Activated CD4-positive, alpha-beta T cell treated with anti-CD3 and anti-CD28 coated beads, Interleukin-2, amount 50 U/mL, for 1 hour (primary cell): ENCODE measurements around the gene APOA4.
A peak's percentile ranks its signal among the peaks of the same experiment; 100 is the strongest.

Source experiments
- DNase-seq: peaks from one replicate; pipeline ENCODE4 v3.0.0-alpha.2; 2020

APOA4 gene

DNA sequence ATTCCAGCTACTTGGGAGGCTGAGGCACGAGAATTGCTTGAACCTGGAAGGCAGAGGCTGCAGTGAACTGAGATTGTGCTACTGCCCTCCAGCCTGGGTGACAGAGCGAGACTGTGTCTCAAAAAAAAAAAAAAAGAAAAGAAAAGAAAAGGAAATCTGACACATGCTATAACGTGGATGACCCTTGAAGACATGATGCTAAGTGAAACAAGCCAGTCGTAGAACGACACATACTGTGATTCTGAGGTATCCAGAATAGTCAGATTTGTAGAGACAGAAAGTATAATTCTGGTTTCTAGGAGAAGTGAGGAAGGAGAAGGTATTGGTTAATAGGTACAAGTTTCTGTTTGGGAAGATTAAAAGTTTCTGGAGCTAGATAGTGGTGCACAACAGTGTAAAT is 24.7 kb downstream of the APOA4 start:
- no peak for DNase-seq

GRCh38 chr11:116797816-116798215 is 25.3 kb downstream of the APOA4 start:
- no peak for DNase-seq

GRCh38 chr11:116796548-116796947 is 26.6 kb downstream of the APOA4 start:
- DNase-seq, result no peak

- no peak for DNase-seq
Observed at GRCh38 chr11:116794851-116795250, 28.3 kb downstream of the APOA4 start.

DNA sequence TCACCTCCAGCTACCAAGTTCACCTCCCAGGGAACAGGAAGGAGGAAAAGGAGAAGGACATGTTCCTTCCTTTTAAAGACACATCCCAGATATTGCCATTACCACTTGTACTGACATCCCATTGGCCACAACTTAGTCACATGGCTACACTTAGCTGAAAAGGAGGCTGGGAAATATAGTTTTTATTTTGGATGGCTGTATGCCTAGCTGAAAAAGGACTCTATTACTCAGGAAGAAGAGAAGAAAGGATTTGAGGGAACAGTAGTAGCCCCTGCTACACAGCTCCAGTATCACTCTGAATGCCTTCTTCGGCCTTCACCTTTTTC is 29.4 kb downstream of the APOA4 start:
- DNase-seq, result no peak

- DNase-seq, result no peak
Observed at GRCh38 chr11:116792869-116793771, 30.0 kb downstream of the APOA4 start.

- DNase-seq, result no peak
Observed at GRCh38 chr11:116792144-116792868, 30.8 kb downstream of the APOA4 start.

DNA sequence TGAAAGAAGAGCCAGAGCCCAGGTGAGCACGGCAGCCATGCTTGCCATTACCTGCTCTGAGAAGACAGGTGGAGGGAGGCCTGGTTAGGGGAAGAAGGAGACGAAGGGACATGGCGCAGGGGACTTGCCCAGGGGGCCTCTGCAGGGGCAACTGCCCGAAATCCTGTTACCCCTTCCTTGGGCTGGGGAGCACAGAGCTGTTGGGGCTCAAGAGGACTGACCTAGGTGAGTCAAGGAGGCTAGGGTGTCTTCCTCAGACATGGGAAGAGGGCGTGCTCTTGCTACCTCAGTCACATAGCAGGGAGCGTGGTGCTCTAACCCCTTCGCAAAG is 31.3 kb downstream of the APOA4 start, which contains the start of gene APOA5:
TSS of gene APOA5 (minus strand) at position 67 of the 331 bp plus-strand sequence. CDS start at position 48, 19 bp downstream.
- DNase-seq, result no peak

DNA sequence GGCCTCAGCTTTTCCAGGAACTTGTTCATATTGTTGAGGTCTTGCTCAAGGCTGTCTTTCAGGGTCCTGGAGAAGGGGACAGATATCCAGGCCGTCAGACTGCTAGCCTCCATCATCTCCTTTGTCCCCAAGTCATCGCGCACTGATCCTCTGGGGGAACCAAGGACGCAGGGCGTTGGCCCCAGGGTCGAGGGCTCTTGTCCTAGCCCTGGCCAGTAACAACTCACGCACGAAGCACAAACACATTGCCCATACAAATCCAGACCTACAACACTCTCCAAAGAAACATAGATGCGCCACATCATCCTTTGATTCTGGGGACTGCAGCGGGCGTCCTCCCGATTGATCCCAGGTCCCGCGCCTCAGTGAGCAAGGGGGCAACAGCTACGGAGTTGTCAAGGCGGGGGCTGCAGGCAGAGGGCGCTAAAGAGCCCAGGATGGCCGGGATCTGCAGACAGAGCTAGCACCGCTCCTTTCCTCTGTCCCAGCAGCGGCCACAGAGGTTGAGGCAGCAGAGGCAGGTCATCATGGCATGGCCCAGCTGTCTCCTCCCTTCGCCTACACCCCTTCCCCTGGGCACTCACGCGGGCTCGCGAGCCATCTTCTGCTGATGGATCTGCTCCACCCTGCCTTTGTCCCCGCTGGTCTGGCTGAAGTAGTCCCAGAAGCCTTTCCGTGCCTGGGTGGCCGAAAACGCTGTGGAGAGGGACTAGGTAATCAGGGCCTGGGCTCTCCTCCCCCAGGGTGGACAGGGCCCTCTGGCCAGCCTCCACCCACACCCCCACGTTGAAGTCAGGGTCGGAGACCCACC is 31.9 kb downstream of the APOA4 start:
- peak; percentile 75 for DNase-seq

DNA sequence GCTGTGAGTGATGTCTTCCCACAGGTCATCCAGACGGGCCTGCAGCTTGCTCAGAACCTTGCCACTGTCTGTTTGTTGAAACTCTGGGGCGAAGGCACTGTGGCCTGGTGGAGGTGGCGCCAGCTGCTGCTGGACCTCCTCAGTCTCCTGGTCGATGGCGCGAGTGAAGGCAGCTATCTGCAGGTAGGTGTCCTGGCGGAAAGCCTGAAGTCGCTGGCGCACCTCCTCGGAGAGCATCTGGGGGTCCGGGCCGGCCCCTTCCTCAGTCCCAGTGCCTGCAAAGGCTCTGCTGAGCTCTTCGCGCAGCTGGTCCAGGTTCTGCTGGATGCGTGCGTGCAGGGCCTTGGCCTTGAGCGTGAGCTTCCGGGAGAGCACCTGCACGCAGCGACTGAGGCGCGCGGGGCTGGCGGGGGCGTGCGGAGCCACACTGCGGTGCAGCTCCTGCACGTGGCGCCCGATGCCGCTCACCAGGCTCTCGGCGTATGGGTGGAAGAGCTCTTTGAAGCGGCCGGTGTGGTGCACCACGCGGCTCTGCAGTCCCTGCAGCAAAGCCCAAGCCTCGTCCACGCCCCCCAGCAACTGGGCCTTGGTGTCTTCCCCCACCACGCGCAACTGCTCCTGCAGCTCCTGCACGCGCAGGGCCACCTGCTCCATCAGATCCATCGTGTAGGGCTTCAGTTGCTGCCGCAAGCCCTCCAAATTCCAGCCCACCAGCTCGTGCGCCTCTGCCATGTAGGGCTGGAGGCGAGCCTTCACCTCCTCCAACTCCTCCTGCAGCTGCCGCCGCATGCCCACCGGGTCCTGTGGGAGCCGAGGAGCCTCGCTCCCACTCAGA is 32.7 kb downstream of the APOA4 start:
- DNase-seq, result no peak

DNA sequence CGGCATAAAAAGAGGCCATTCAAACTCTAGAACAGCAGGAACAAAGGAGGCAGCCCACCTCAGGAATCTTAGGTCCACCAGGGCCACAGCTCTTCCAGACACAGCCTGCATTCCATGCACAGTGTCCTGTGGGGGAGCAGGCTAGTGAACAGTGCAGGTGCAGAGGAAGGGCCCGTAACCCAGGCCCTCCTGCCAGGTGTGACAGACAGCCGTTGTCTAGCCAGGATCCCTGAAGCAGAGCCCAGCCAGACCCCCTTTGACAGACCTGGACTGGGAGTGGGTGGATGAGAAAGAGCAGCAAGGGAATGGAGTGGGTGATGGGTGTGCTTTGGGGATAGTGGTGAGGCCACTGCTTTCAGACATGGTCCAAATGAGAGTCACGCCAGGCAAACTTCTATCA is 34.1 kb downstream of the APOA4 start:
- DNase-seq, result no peak

DNA sequence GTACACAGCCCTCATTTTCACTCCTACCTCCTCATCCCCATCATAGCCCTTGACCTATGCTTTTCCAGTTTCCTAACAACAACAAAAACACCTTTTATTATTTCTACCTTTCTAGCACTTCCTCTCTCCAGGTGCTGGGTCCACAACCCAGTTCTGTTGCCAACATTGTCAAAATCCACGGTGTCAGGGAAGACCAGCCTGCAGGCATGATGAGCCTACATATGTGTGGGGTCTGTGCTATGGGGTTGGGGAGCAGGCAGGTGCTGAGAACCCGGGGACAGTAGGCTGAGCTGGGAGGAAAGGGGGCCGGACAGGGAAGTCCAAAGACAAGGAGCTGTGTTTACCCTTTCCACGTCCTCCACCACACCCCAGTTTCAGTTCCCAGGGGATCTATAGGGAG is 34.6 kb downstream of the APOA4 start:
- DNase-seq, result no peak

DNA sequence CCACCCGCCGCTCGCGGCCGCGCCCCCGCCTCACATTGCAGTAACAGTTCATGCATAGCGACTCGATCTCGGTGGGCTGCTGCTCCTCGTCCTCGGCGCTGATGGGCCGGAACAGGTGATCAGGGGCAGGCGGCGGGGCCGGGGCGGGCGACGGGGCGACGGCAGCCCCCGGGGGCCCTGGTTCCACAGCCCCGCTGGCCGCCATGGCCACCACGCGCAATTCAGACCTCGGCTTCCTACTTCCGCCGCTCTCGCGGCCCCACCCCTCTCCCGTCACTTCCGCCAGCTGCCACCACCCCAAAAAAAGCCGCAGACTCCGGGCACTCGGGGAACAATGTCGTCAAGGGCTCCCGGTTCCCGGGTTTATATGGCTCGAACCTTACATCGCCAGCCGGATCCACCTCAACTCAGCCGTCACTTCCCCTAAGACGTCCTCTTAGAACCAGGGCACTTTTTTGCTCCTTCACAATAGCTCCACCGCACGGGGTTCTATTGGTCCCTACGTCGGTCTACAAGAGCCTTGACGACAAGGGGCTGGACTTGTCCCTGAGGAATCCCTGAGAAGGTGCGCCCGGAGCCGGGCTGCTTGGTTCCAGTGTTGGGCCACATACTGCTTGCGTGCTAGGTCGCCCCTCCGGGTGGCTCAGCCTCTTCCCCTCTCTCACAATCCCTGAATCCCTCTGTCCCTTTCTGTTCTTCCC is 35.2 kb downstream of the APOA4 start, which contains the start of gene ZPR1:
TSS of gene ZPR1 (minus strand) at position 238 of the 701 bp plus-strand sequence. CDS start at position 205, 33 bp downstream.
- peak; percentile 85 for DNase-seq

DNA sequence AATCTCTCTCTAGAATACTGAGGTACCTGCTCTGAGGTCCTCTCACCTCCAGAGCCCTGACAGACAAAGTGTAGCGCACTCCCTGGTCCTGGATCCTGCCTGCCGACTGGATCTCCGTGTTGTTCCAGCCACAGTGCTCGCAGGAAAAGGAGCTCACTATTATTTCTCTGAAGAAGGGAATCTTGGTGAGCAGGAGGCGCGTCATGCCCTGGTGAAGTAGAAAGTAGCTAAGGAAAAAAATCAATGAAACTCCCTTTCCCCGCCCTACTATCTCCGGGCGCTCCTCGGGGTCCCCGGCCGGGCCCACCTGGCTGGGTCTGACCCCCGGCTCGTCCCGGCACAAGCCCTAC is 35.7 kb downstream of the APOA4 start:
- DNase-seq, result no peak

DNA sequence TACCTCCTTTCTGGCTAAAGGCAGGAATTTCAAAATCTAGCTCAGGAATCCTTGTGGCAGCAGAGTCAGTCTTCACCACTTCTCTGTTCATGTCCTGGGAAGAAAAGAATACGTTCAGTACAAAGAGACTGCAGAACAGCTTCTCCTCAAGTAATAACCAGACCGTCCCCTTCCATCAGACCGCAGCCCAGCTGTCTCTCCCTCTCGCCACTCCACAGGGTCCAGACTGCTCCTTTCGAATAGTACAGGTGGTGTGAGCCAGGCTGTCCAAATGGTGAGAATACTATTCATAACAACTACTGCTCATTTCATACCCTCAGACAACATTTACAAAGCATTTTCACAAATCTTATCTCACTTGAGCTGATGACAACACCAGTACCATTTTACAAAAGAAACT is 36.1 kb downstream of the APOA4 start:
- no peak for DNase-seq

DNA sequence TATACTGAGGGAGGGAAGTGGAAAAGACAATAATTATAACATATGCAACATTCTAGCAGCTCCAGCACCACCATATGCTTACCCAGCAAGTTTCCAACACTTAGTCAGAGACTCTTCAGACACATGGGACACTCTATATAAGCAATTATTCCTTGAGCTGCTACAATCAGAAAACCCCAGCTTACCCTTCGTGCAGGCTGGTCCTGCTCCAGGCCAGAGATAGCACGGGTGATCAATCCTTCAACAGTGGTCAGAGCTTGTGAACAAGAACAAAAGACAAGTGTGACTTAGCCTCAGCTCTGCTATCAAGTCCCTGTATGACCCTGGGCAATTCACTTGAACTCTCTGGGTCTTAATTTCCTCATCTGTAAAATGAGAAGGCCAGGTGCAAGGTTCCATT is 36.8 kb downstream of the APOA4 start:
- DNase-seq, result no peak

DNA sequence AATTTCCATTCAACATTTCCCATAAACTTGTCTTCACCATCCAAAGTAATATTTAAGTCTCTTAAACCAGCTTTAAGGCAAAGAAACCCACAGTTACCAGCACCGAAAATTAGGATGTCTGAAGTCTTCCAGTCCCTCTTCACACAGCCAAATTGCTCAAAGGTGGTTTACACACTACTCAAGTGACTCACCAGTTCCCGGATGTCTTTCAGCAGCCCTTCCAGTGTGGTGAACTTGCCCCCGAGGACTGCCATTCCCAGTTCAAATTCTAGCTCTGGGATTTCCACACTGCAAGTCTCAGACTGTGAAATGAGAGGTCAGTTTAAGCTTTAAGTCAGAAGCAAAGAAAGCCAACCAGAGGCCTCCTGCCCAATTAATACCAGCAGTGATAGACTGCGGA is 40.4 kb downstream of the APOA4 start:
- no peak for DNase-seq

DNA sequence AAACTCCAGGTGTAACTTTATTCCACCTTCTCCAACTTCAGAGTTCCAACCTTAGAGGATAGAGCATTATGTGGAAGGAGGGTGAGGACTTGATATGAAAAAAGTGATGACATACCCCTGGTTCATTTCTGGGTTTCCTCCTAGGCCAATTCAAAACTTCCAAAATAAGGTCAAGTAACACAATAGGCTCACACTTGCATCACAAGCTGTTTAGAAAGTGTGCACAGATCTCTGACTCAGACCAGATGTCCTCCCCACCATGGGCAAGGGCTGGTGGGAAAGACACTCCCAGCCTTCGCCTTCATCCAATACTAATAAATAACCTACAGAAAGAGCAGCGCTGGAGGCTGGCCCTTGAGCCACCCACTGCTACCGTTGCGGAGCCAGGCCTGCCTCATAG is 44.5 kb downstream of the APOA4 start:
- no peak for DNase-seq

GRCh38 chr11:116777056-116777455 is 46.0 kb downstream of the APOA4 start:
- DNase-seq, result no peak

DNA sequence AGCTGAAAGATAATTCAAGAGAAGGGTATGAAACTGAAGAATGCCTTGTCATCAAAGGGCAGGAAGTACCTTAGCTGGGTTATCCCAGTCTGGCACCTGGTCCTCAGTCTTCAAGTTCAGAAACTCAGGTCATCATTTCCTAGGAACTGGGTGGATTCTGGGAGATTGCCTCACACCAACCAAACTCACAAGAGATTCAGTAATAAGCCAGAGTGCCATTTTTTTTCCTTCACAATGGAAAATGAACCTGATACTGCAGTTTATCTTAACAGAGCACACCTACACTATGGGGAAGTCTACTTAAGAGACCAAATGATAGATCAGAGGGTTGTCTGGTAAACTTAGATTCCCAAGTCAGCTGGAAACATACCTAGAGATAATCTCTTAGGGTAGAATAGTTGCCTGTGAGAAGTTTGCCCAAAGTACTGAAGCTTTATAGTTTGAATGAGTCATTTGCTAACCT is 46.6 kb downstream of the APOA4 start:
- DNase-seq, result no peak

- DNase-seq, result no peak
Observed at GRCh38 chr11:116775975-116776374, 47.1 kb downstream of the APOA4 start.

DNA sequence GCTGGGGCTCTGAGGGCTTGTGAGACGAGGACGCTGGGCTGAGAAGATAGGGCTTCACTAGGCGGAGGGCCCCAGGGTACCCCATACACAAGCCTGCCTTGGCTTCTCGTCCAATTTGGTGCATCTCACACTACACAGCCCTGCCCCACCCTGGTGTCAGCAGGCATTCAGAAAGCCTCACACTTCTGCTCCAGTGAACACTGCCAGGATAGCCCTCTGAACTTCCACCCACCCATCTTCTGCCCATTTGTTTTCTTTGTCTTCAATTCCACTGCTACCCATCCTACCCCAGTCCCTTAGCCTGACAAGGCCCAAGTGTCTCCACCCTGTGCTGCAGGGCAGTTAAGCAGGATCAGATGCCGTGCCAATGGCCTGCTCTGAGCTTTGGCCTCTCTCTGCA is 48.4 kb downstream of the APOA4 start:
- DNase-seq, result no peak
